ENCODE data around the gene NARS2. TPM values are rescaled to one million over a fixed set of nuclear protein-coding genes. Genes with fewer than 3 reads are reported as not detected.

The NARS2 gene
- total and polyA plus RNA-seq, 9 donors = 13.2 to 24.5 (median 17.1) TPM

GRCh38 chr11:78446210-78446609, 128.5 kb downstream of the NARS2 start:
- TF ChIP-seq, protein P1, sequence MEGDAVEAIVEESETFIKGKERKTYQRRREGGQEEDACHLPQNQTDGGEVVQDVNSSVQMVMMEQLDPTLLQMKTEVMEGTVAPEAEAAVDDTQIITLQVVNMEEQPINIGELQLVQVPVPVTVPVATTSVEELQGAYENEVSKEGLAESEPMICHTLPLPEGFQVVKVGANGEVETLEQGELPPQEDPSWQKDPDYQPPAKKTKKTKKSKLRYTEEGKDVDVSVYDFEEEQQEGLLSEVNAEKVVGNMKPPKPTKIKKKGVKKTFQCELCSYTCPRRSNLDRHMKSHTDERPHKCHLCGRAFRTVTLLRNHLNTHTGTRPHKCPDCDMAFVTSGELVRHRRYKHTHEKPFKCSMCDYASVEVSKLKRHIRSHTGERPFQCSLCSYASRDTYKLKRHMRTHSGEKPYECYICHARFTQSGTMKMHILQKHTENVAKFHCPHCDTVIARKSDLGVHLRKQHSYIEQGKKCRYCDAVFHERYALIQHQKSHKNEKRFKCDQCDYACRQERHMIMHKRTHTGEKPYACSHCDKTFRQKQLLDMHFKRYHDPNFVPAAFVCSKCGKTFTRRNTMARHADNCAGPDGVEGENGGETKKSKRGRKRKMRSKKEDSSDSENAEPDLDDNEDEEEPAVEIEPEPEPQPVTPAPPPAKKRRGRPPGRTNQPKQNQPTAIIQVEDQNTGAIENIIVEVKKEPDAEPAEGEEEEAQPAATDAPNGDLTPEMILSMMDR (IDR thresholded peaks at IDR 0.05) = no peak
- no peak for TF ChIP-seq EP300 (IDR thresholded peaks at IDR 0.05)
- no peak for TF ChIP-seq POLR2A (IDR thresholded peaks at IDR 0.05)
- Histone ChIP-seq H3K4me3 (no peak overlapping the region), H3K36me3 (no peaks in the 10 kb centered on the region), H3K9me3 (no peaks in the 10 kb centered on the region), H3K4me1 (ENCODE audit: insufficient read depth) (no peaks in the 10 kb centered on the region), H3K27me3 (no peaks in the 10 kb centered on the region), H3K27ac (no peak overlapping the region)
- intact Hi-C loops (cut with DNase I) = no loop called here
- no peak for DNase-seq

- Histone ChIP-seq H3K36me3 (no peaks in the 10 kb centered on the region), H3K27me3 (no peaks in the 10 kb centered on the region), H3K4me1 (ENCODE audit: insufficient read depth) (no peaks in the 10 kb centered on the region), H3K27ac (no peak overlapping the region), H3K9me3 (no peaks in the 10 kb centered on the region), H3K4me3 (no peak overlapping the region)
- WGBS, 3 donors = 82 to 86% (median 84%) methylated on average over 1 of the region's 1 CpG
- intact Hi-C loops (cut with DNase I) = no loop called here
- TF ChIP-seq POLR2A (IDR thresholded peaks at IDR 0.05) (no peak), EP300 (IDR thresholded peaks at IDR 0.05) (no peak)
- TF ChIP-seq, protein P1 (IDR thresholded peaks at IDR 0.05) = no peak
- no peak for DNase-seq
These were observed 129.9 kb downstream of the NARS2 start for GRCh38 chr11:78444726-78445125.

GRCh38 chr11:78441956-78442355, 132.7 kb downstream of the NARS2 start:
- TF ChIP-seq, protein P1 (IDR thresholded peaks at IDR 0.05) = no peak
- no peak for TF ChIP-seq POLR2A (IDR thresholded peaks at IDR 0.05)
- no peak for TF ChIP-seq EP300 (IDR thresholded peaks at IDR 0.05)
- Histone ChIP-seq H3K4me1 (ENCODE audit: insufficient read depth) (no peaks in the 10 kb centered on the region), H3K9me3 (no peaks in the 10 kb centered on the region), H3K4me3 (no peak overlapping the region), H3K27me3 (no peaks in the 10 kb centered on the region), H3K27ac (no peak overlapping the region), H3K36me3 (no peaks in the 10 kb centered on the region)
- 26 to 48% (median 29%) methylated on average over 4 of the region's 4 CpGs for WGBS, 3 donors
- DNase-seq = no peak
- intact Hi-C loops (cut with DNase I) = no loop called here

GRCh38 chr11:78438298-78438975, 136.2 kb downstream of the NARS2 start:
- intact Hi-C loops (cut with DNase I) = no loop called here
- no peak for DNase-seq
- WGBS, 3 donors = 75 to 78% (median 76%) methylated on average over 5 of the region's 5 CpGs
- H3K4me1 ChIP-seq (ENCODE audit: insufficient read depth) = no peaks in the 10 kb centered on the region
- H3K27ac ChIP-seq = no peak overlapping the region
- H3K4me3 ChIP-seq = no peak overlapping the region
- H3K36me3 ChIP-seq = no peaks in the 10 kb centered on the region
- no peaks in the 10 kb centered on the region for H3K27me3 ChIP-seq
- no peaks in the 10 kb centered on the region for H3K9me3 ChIP-seq
- TF ChIP-seq, protein P1 (IDR thresholded peaks at IDR 0.05) = no peak
- TF ChIP-seq EP300 (IDR thresholded peaks at IDR 0.05) = no peak
- TF ChIP-seq POLR2A (IDR thresholded peaks at IDR 0.05) = no peak

Data from ovary (tissue), 9 donors.